Panc1 (cell line): ENCODE measurements around the gene ARL13B. TPM values are rescaled to one million over a fixed set of nuclear protein-coding genes. Genes with fewer than 3 reads are reported as not detected.

Source experiments
- ATAC-seq: fragments of 200-7000 bp; cut with Tn5 transposase; 2 replicates; pipeline ENCODE4 v1.9.1; 2020; ENCODE audit warnings: mild to moderate bottlenecking, moderate library complexity
- Bru-seq: library from RNA; stranded (reverse); fragments of 400-500 nt; gene quantifications from one replicate; lab custom pipeline; 2021; lab: Mats Ljungman, UMichigan
- BruChase-seq, 2 experiments: library from RNA; stranded (reverse); fragments of 400-500 nt; gene quantifications; one replicate each; lab custom pipeline; 2021; lab: Mats Ljungman, UMichigan
- BruUV-seq: library from RNA; stranded (reverse); fragments of 400-500 nt; replicated peaks from 2 replicates; lab custom pipeline; 2021; lab: Mats Ljungman, UMichigan
- CTCF ChIA-PET: fragments of 300-600 bp; sonication (Branson Sonifier 250); formaldehyde crosslinking; loops from one replicate; lab custom pipeline; 2022; ENCODE audit warnings: antibody characterized with exemption; lab: Charles Lee
- POLR2A ChIA-PET: fragments of 300-600 bp; sonication (Branson Sonifier 250); formaldehyde crosslinking; loops from one replicate; lab custom pipeline; 2022; ENCODE audit warnings: antibody characterized with exemption; lab: Charles Lee
- DNase-seq: peaks from one replicate; pipeline ENCODE4 v3.0.0-alpha.2; 2010; ENCODE audit warnings: low read depth, low spot score
- H3K27ac ChIP-seq: 2 replicates; pipeline ENCODE4 v1.5.1; 2011; ENCODE audit warnings: mild to moderate bottlenecking, low read length, inconsistent platforms
- H3K27me3 ChIP-seq: fragments of 200-500 bp; sonication (Bioruptor generic); 2 replicates; pipeline ENCODE4 v1.6.0; 2014; ENCODE audit warnings: low read length, inconsistent platforms; ENCODE audit not compliant: control insufficient read depth, insufficient read depth
- H3K36me3 ChIP-seq: fragments of 200-500 bp; sonication (Bioruptor generic); 2 replicates; pipeline ENCODE4 v1.5.1; 2014; ENCODE audit warnings: inconsistent platforms, mild to moderate bottlenecking, low read length, moderate library complexity; ENCODE audit not compliant: control insufficient read depth, insufficient read depth
- H3K4me1 ChIP-seq: 2 replicates; pipeline ENCODE4 v1.5.1; 2011; ENCODE audit warnings: inconsistent platforms, mild to moderate bottlenecking, low read length, moderate library complexity; ENCODE audit not compliant: control insufficient read depth, insufficient read depth
- H3K4me3 ChIP-seq, 2 experiments: 2 replicates each; pipeline ENCODE4 v1.5.1; 2011 to 2012; ENCODE audit warnings: low read depth in 2 of 2, low read length in 2 of 2, mild to moderate bottlenecking in 2 of 2, inconsistent platforms in 1 of 2, moderate library complexity in 1 of 2
- H3K9me3 ChIP-seq: fragments of 200-500 bp; sonication (Bioruptor generic); 2 replicates; pipeline ENCODE4 v1.5.1; 2014; ENCODE audit warnings: low read depth, mild to moderate bottlenecking, inconsistent platforms, low read length, moderate library complexity; ENCODE audit not compliant: control insufficient read depth, insufficient read depth
- CTCF ChIP-seq: fragments of 450-650 bp; IDR thresholded peaks from 2 replicates; pipeline ENCODE4 v1.5.1; 2017; ENCODE audit warnings: mild to moderate bottlenecking
- POLR2AphosphoS5 ChIP-seq: IDR thresholded peaks from 2 replicates; pipeline ENCODE4 v1.6.1; 2012; ENCODE audit warnings: mild to moderate bottlenecking, low read depth, low read length, moderate library complexity
- REST ChIP-seq, 2 experiments: IDR thresholded peaks; 2 replicates each; pipeline ENCODE4 v1.6.1; 2011 to 2012; ENCODE audit warnings: low read depth in 2 of 2, control low read depth in 1 of 2, low read length in 1 of 2, mild to moderate bottlenecking in 1 of 2, moderate library complexity in 1 of 2; ENCODE audit not compliant: insufficient read depth in 1 of 2
- SIN3A ChIP-seq: IDR thresholded peaks from 2 replicates; pipeline ENCODE4 v1.6.1; 2012; ENCODE audit warnings: low read depth, mild to moderate bottlenecking, low read length, moderate library complexity, borderline replicate concordance; ENCODE audit not compliant: insufficient read depth
- TCF7L2 ChIP-seq: IDR thresholded peaks from 2 replicates; pipeline ENCODE4 v1.6.1; 2011; ENCODE audit warnings: mild to moderate bottlenecking, low read depth, low read length, inconsistent platforms
- in situ Hi-C: cut with HindIII; loops from 2 replicates; pipeline ENCODE4 v1.10.0; 2016; ENCODE audit warnings: low sequenced_read_pairs, low pct_unique_long_range_greater_than_20kb
- intact Hi-C: fragments of 100-400 bp; cut with micrococcal nuclease; formaldehyde crosslinking; loops from one replicate; pipeline ENCODE4 v1.10.0; 2022; ENCODE audit not compliant: unreplicated experiment
- long read RNA-seq: library from polyadenylated mRNA; unstranded; transcript quantifications from one replicate; pipeline ENCODE4 v2.0.0, GENCODE V29; 2021; ENCODE audit not compliant: unreplicated experiment
- polyA plus RNA-seq: library from polyadenylated mRNA; unstranded; fragments of >200 nt; gene quantifications from one replicate; pipeline ENCODE4 v1.2.1, GENCODE V29; 2012; ENCODE audit warnings: missing spikeins; ENCODE audit not compliant: insufficient read length
- total RNA-seq: library from RNA; stranded (reverse); gene quantifications from one replicate; pipeline ENCODE4 v1.2.1, GENCODE V29; 2021; ENCODE audit not compliant: unreplicated experiment

The ARL13B gene
- 26.6 TPM for total RNA-seq
- polyA plus RNA-seq = 17.8 TPM
- percentile 78 among the genes with signal in this experiment for Bru-seq, nascent RNA
- percentile 80 among the genes with signal in this experiment for BruChase-seq, experiment 1, labeled RNA remaining after a 2-hour chase
- percentile 79 among the genes with signal in this experiment for BruChase-seq, experiment 2, labeled RNA remaining after a 6-hour chase
- long read RNA-seq, transcript ARL13B-203 (10 exons, 2,453 nt) = major isoform, 10 of 33 reads
- long read RNA-seq, partial matches to known transcripts = 9 of 33 reads
- long read RNA-seq, other reads (novel, unspliced or antisense) = 13 of 33 reads

- intact Hi-C loops (no loop called here), in situ Hi-C loops (no loop called here)
- Histone ChIP-seq H3K27ac (peak within 1 kb of the TSS; percentile 81), H3K9me3 (no peaks in the 10 kb centered on the region), H3K36me3 (no peaks in the 10 kb centered on the region; the same call in 1 of the 2 replicates), H3K27me3 (no peaks in the 10 kb centered on the region), H3K4me3 (peak within 1 kb of the TSS; percentile 82 to 84), H3K4me1 (peaks cover 9% of the 10 kb centered on the region; the same call in 1 of the 2 replicates)
- ChIA-PET POLR2A (interaction anchor here (0.6 to 1.0 kb wide), 5 partner anchors 13 to 89 kb away, joined by 3 to 6 read pairs (median 3); partner anchors contain the start of genes DHFR2 and NSUN3), CTCF (no interaction called here)
- no TSS peak for BruUV-seq
- ATAC-seq (peak; percentile 100), DNase-seq (peak; percentile 95)
- TF ChIP-seq SIN3A (peak; percentile 90), POLR2AphosphoS5 (peak; percentile 95), TCF7L2 (peak; percentile 59; the same call in 1 of the 2 replicates), REST (IDR thresholded peaks at IDR 0.05; ENCODE audit: insufficient read depth in 1 of 2, low read depth in 2 of 2, low read length in 1 of 2) (no peak)
Measured at GRCh38 chr3:93979850-93980676, at the start of gene ARL13B. Gene ARL13B (plus strand): TSS chr3:93980155. CDS start chr3:93980424, 269 bp downstream.

- intact Hi-C loops = no loop called here
- H3K36me3 ChIP-seq = no peaks in the 10 kb centered on the region
- no peak for ATAC-seq
- TF ChIP-seq POLR2AphosphoS5 = no peak
- no peak for TF ChIP-seq TCF7L2
- no peak for TF ChIP-seq SIN3A
- TF ChIP-seq CTCF = no peak
- no peak for TF ChIP-seq REST (IDR thresholded peaks at IDR 0.05; ENCODE audit: insufficient read depth in 1 of 2, low read depth in 2 of 2, low read length in 1 of 2)
- no peak for DNase-seq
- no peak overlapping the region for H3K4me3 ChIP-seq
- POLR2A ChIA-PET = no interaction called here
- no peaks in the 10 kb centered on the region for H3K9me3 ChIP-seq
- H3K4me1 ChIP-seq = no peaks in the 10 kb centered on the region
- CTCF ChIA-PET = no interaction called here
- in situ Hi-C loops = no loop called here
- no TSS peak for BruUV-seq
- H3K27ac ChIP-seq = no peak overlapping the region
- no peaks in the 10 kb centered on the region for H3K27me3 ChIP-seq
Measured at GRCh38 chr3:93931597-93932229, 48.2 kb upstream of the ARL13B start.
